Mucosa of rectum (tissue), 2 donors: ENCODE measurements around the gene DEF6.

Experiments used
- H3K27ac ChIP-seq, 2 donors: one replicate each; pipeline ENCODE4 v1.7.0; 2013; ENCODE audit warnings: inconsistent platforms in 2 of 2, low read depth in 2 of 2, low read length in 2 of 2
- H3K27me3 ChIP-seq, 2 donors: one replicate each; pipeline ENCODE4 v1.7.0; 2013; ENCODE audit warnings: low read length in 2 of 2; ENCODE audit not compliant: control insufficient read depth in 2 of 2, insufficient read depth in 2 of 2
- H3K36me3 ChIP-seq, 2 donors: one replicate each; pipeline ENCODE4 v1.7.0; 2013; ENCODE audit warnings: low read length in 2 of 2; ENCODE audit not compliant: control insufficient read depth in 2 of 2, insufficient read depth in 2 of 2
- H3K4me1 ChIP-seq, 2 donors: one replicate each; pipeline ENCODE4 v1.7.0; 2013; ENCODE audit warnings: low read length in 2 of 2, mild to moderate bottlenecking in 1 of 2; ENCODE audit not compliant: control insufficient read depth in 2 of 2, insufficient read depth in 2 of 2
- H3K4me3 ChIP-seq, 2 donors: one replicate each; pipeline ENCODE4 v1.7.0; 2013; ENCODE audit warnings: low read length in 2 of 2
- H3K9ac ChIP-seq, 2 donors: one replicate each; pipeline ENCODE4 v1.7.0; 2013; ENCODE audit warnings: low read length in 2 of 2, low read depth in 1 of 2, mild to moderate bottlenecking in 1 of 2
- H3K9me3 ChIP-seq, 2 donors: one replicate each; pipeline ENCODE4 v1.7.0; 2013; ENCODE audit warnings: low read length in 2 of 2; ENCODE audit not compliant: control insufficient read depth in 2 of 2
- donor health status: healthy.
- donor health status: Normal muscosa, but diverticular disease.

Gene DEF6

GRCh38 chr6:35370124-35370741 is 72.6 kb downstream of the DEF6 start:
- H3K4me1 ChIP-seq = peaks cover 0 to 16% of the 10 kb centered on the region in 2 donors
- peaks cover 0 to 2% of the 10 kb centered on the region in 2 donors for H3K36me3 ChIP-seq
- no peak overlapping the region for H3K4me3 ChIP-seq
- no peaks in the 10 kb centered on the region for H3K9me3 ChIP-seq
- H3K27me3 ChIP-seq = no peaks in the 10 kb centered on the region
- H3K27ac ChIP-seq = peak overlapping the region; percentile 14 to 45
- H3K9ac ChIP-seq = no peak overlapping the region

GRCh38 chr6:35370785-35371493 is 73.3 kb downstream of the DEF6 start:
- peak overlapping the region in 1 of 2 donors; percentile 45 for H3K27ac ChIP-seq
- peaks cover 0 to 16% of the 10 kb centered on the region in 2 donors for H3K4me1 ChIP-seq
- no peaks in the 10 kb centered on the region for H3K9me3 ChIP-seq
- no peak overlapping the region for H3K9ac ChIP-seq
- H3K36me3 ChIP-seq = peaks cover 0 to 2% of the 10 kb centered on the region in 2 donors
- H3K4me3 ChIP-seq = no peak overlapping the region
- no peaks in the 10 kb centered on the region for H3K27me3 ChIP-seq
